Naive thymus-derived CD4-positive, alpha-beta T cell (primary cell): ENCODE results near the gene SUV39H1. TPM values are rescaled to one million over a fixed set of nuclear protein-coding genes. Genes with fewer than 3 reads are reported as not detected.

Experiments used
- ATAC-seq: fragments of 150-1000 bp; cut with Tn5 transposase; 2 replicates; pipeline ENCODE4 v1.10.0; 2021; ENCODE audit warnings: mild to moderate bottlenecking, moderate library complexity
- CTCF ChIA-PET: fragments of 350-600 bp; sonication (Branson Sonifier 250); formaldehyde crosslinking; loops from one replicate; lab custom pipeline; 2021; ENCODE audit warnings: antibody characterized with exemption; lab: Charles Lee
- POLR2A ChIA-PET: fragments of 350-600 bp; sonication (Branson Sonifier 250); formaldehyde crosslinking; loops from one replicate; lab custom pipeline; 2021; ENCODE audit warnings: antibody characterized with exemption, inconsistent platforms; lab: Charles Lee
- DNase-seq, 9 donors: peaks; one replicate each; pipeline versions ENCODE4 v3.0.0 to v3.0.0-alpha.2; 2020 to 2022; ENCODE audit warnings: mixed read lengths in 1 of 9
- H3K27ac ChIP-seq: one replicate; pipeline ENCODE4 v1.7.0; 2013; ENCODE audit warnings: mild to moderate bottlenecking, low read depth, low read length, moderate library complexity
- H3K27me3 ChIP-seq, 2 donors: one replicate each; pipeline ENCODE4 v1.7.0; 2013; ENCODE audit warnings: low read length in 2 of 2, mild to moderate bottlenecking in 2 of 2, moderate library complexity in 2 of 2; ENCODE audit not compliant: control insufficient read depth in 2 of 2, insufficient read depth in 2 of 2
- H3K36me3 ChIP-seq, 3 experiments: 1 replicate in 2 of 3; 2 replicates in 1 of 3; pipeline ENCODE4 v1.7.0; 2013; ENCODE audit warnings: low read length in 3 of 3, mild to moderate bottlenecking in 3 of 3, moderate library complexity in 1 of 3; ENCODE audit not compliant: insufficient read depth in 3 of 3, control insufficient read depth in 2 of 3
- H3K4me1 ChIP-seq, 2 donors: one replicate each; pipeline ENCODE4 v1.7.0; 2013; ENCODE audit warnings: low read length in 2 of 2, mild to moderate bottlenecking in 2 of 2, moderate library complexity in 1 of 2; ENCODE audit not compliant: control insufficient read depth in 2 of 2, insufficient read depth in 2 of 2
- H3K4me3 ChIP-seq: 2 replicates; pipeline ENCODE4 v1.7.0; 2013; ENCODE audit warnings: mild to moderate bottlenecking, low read length
- H3K9me3 ChIP-seq, 3 experiments: 1 replicate in 2 of 3; 2 replicates in 1 of 3; pipeline ENCODE4 v1.7.0; 2013; ENCODE audit warnings: low read length in 3 of 3; ENCODE audit not compliant: control insufficient read depth in 2 of 3
- H3K27ac Mint-ChIP-seq, 9 donors: one replicate each; pipeline ENCODE4 v1.8.0; 2020 to 2022; ENCODE audit warnings: mixed read lengths in 9 of 9, mild to moderate bottlenecking in 8 of 9, moderate library complexity in 5 of 9, inconsistent platforms in 2 of 9
- H3K27me3 Mint-ChIP-seq, 5 donors: one replicate each; pipeline ENCODE4 v1.8.0; 2021 to 2022; ENCODE audit warnings: mixed read lengths in 5 of 5, mild to moderate bottlenecking in 1 of 5
- H3K36me3 Mint-ChIP-seq, 5 donors: one replicate each; pipeline ENCODE4 v1.8.0; 2020 to 2022; ENCODE audit warnings: mixed read lengths in 5 of 5, mild to moderate bottlenecking in 3 of 5, inconsistent platforms in 1 of 5
- H3K4me1 Mint-ChIP-seq, 7 donors: one replicate each; pipeline ENCODE4 v1.8.0; 2020 to 2022; ENCODE audit warnings: mixed read lengths in 7 of 7, mild to moderate bottlenecking in 3 of 7, inconsistent platforms in 1 of 7
- H3K4me3 Mint-ChIP-seq, 10 donors: one replicate each; pipeline ENCODE4 v1.8.0; 2020 to 2022; ENCODE audit warnings: mild to moderate bottlenecking in 10 of 10, mixed read lengths in 10 of 10, moderate library complexity in 6 of 10, inconsistent platforms in 2 of 10
- H3K9me3 Mint-ChIP-seq, 11 donors: one replicate each; pipeline ENCODE4 v1.8.0; 2020 to 2022; ENCODE audit warnings: mixed read lengths in 11 of 11, mild to moderate bottlenecking in 4 of 11, inconsistent platforms in 1 of 11, moderate library complexity in 1 of 11
- intact Hi-C, 2 donors: fragments of 100-400 bp; cut with micrococcal nuclease; formaldehyde crosslinking; loops; one replicate each; pipeline ENCODE4 v1.15.1; 2023
- polyA plus RNA-seq, 2 donors: library from polyadenylated mRNA; unstranded; fragments of 300-500 nt; fragmentation: Illumina TruSeq; gene quantifications; one replicate each; pipeline ENCODE4 v1.2.3, GENCODE V29; 2021
- total RNA-seq, 6 experiments: library from RNA in 5 of 6; stranded (reverse) in 5 of 6; gene quantifications; 1 replicate in 5 of 6; 2 replicates in 1 of 6; pipeline ENCODE4 v1.2.3 and lab custom pipeline; 2021 to 2026

Gene SUV39H1
- total and polyA plus RNA-seq, 7 experiments from 2014 or later, result 4.6 to 23.3 (median 8.6) TPM

DNA sequence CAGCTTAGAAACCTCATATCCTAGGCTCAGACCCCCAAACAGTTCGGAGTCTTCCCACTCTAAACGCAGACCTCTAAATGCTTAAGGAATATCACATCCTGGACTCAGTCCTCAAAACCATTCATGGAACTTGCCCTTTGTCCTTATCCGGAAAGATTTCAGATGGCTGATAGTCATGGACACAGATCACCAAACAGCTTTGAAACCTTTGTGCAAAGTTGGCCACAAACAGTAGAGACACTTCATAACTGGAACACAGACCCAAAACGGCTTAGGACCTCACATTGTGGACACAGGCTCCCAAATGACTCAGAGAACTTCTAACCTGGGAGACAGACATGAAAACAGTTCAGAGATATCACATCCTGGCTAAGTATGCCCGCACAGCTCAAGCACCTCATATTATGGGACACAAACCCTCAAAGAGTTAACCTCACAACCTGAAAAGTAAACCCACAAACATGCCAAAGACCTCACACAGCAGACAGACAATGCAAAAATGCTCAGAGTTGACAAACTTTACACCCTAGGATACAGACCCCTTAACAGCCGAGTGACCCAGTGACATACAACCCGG, 15.5 kb downstream of the SUV39H1 start:
- peaks cover 49 to 59% of the 10 kb centered on the region in 2 donors for H3K4me1 ChIP-seq
- POLR2A ChIA-PET, result interaction anchor here (0.6 to 2.6 kb wide), 5 partner anchors 15 to 1061 kb away, joined by 3 to 13 read pairs (median 5); partner anchors contain the start of genes HDAC6 and SUV39H1
- Mint-ChIP-seq H3K36me3 (peaks cover 0 to 55% (median 0%) of the 10 kb centered on the region in 5 donors), H3K4me1 (peaks cover 56 to 69% (median 66%) of the 10 kb centered on the region in 7 donors), H3K4me3 (peak overlapping the region in 9 of 10 donors; percentile 2 to 96 (median 73)), H3K27me3 (peaks cover 0 to 2% (median 0%) of the 10 kb centered on the region in 5 donors), H3K27ac (peak overlapping the region; percentile 47 to 97 (median 90)), H3K9me3 (peaks cover 0 to 6% (median 0%) of the 10 kb centered on the region in 11 donors)
- peak overlapping the region; percentile 68 for H3K27ac ChIP-seq
- ATAC-seq (no peak), DNase-seq (no peak)
- CTCF ChIA-PET, result no interaction called here
- H3K4me3 ChIP-seq, result no peak overlapping the region
- peaks cover 0 to 9% (median 0%) of the 10 kb centered on the region in 3 experiments for H3K36me3 ChIP-seq
- H3K9me3 ChIP-seq, result no peaks in the 10 kb centered on the region
- H3K27me3 ChIP-seq, result no peaks in the 10 kb centered on the region
- intact Hi-C loops, result loop anchor here in 1 of 2 donors (5.0 kb wide), 1 partner anchor 200 kb away; the partner anchor contains the start of gene SLC35A2

DNA sequence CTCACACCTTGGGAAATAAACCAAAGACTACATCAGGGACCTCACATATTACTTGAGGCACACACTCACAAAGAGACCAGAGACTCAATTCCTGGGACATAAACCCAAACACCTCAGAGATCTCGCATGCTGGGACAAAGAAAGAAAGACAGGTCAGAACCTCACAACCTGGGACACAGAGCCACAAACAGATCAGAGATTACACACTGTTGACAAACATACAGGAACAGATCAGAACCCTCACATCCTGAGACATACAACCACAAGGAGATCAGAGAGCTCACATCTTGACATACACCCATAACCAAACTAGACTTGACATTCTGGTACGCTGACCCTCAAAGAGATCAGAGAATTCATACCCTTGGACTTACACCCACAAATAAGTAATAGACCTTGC, 17.3 kb downstream of the SUV39H1 start:
- peaks cover 0 to 60% (median 0%) of the 10 kb centered on the region in 5 donors for H3K36me3 Mint-ChIP-seq
- H3K4me1 Mint-ChIP-seq, result peaks cover 62 to 80% (median 77%) of the 10 kb centered on the region in 7 donors
- H3K4me3 Mint-ChIP-seq, result peak overlapping the region; percentile 2 to 96 (median 76)
- H3K36me3 ChIP-seq, result no peaks in the 10 kb centered on the region
- ATAC-seq (peak; percentile 50), DNase-seq (peak in 2 of 9 donors; percentile 27 to 39)
- H3K4me1 ChIP-seq, result peaks cover 57 to 59% of the 10 kb centered on the region in 2 donors
- peaks cover 0 to 2% (median 0%) of the 10 kb centered on the region in 5 donors for H3K27me3 Mint-ChIP-seq
- POLR2A ChIA-PET, result interaction anchor here (0.6 to 3.0 kb wide), 9 partner anchors 14 to 1420 kb away, joined by 3 to 30 read pairs (median 4); partner anchors contain the start of genes HDAC6, SUV39H1 and WAS
- CTCF ChIA-PET, result interaction anchor here (0.9 kb wide), 1 partner anchor 23 kb away, joined by 3 read pairs; no protein-coding TSS in a partner anchor
- peak overlapping the region; percentile 85 to 97 (median 92) for H3K27ac Mint-ChIP-seq
- H3K4me3 ChIP-seq, result peak overlapping the region; percentile 22
- peaks cover 0 to 11% (median 0%) of the 10 kb centered on the region in 11 donors for H3K9me3 Mint-ChIP-seq
- H3K27me3 ChIP-seq, result no peaks in the 10 kb centered on the region
- intact Hi-C loops, result loop anchor here (1.0 to 5.0 kb wide), 6 partner anchors 18 to 223 kb away; partner anchors contain the start of genes SUV39H1 (in 2 of the 2) and SLC35A2 (in 1 of the 2)
- peak overlapping the region; percentile 68 for H3K27ac ChIP-seq
- no peaks in the 10 kb centered on the region for H3K9me3 ChIP-seq

DNA sequence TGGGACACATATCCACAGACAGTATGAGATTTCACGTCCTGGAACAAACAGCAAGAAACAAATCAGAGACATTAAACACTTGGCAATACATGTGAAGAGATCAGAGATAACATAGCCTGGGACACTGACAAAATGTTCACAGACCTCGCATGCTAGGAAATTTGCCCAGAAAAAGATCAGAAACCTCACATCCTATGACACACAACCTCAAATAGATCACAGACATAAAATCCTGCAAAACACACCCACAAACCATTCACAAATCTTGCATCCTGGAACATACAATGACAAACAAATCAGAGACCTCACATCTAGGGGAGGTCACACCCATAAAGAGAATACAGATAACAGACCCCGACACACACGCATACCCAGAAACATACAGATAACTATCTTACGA, 18.0 kb downstream of the SUV39H1 start:
- intact Hi-C loops, result loop anchor here (1.0 to 5.0 kb wide), 3 partner anchors 18 to 223 kb away; partner anchors contain the start of genes SLC35A2 (in 1 of the 2) and SUV39H1 (in 1 of the 2)
- DNase-seq (peak in 6 of 9 donors; percentile 43 to 79 (median 64)), ATAC-seq (peak; percentile 35)
- peaks cover 0 to 11% (median 0%) of the 10 kb centered on the region in 11 donors for H3K9me3 Mint-ChIP-seq
- CTCF ChIA-PET, result no interaction called here
- Histone ChIP-seq H3K27me3 (no peaks in the 10 kb centered on the region), H3K36me3 (no peaks in the 10 kb centered on the region), H3K27ac (peak overlapping the region; percentile 68), H3K4me3 (peak overlapping the region; percentile 22), H3K9me3 (no peaks in the 10 kb centered on the region), H3K4me1 (peaks cover 59 to 64% of the 10 kb centered on the region in 2 donors)
- peaks cover 65 to 84% (median 82%) of the 10 kb centered on the region in 7 donors for H3K4me1 Mint-ChIP-seq
- POLR2A ChIA-PET, result interaction anchor here (0.6 to 3.7 kb wide), 6 partner anchors 14 to 87 kb away, joined by 3 to 30 read pairs (median 17); partner anchors contain the start of genes HDAC6, SUV39H1 and WAS
- H3K4me3 Mint-ChIP-seq, result peak overlapping the region in 9 of 10 donors; percentile 14 to 96 (median 76)
- H3K27me3 Mint-ChIP-seq, result peaks cover 0 to 2% (median 0%) of the 10 kb centered on the region in 5 donors
- H3K27ac Mint-ChIP-seq, result peak overlapping the region; percentile 6 to 97 (median 90)
- H3K36me3 Mint-ChIP-seq, result peaks cover 0 to 63% (median 0%) of the 10 kb centered on the region in 5 donors

DNA sequence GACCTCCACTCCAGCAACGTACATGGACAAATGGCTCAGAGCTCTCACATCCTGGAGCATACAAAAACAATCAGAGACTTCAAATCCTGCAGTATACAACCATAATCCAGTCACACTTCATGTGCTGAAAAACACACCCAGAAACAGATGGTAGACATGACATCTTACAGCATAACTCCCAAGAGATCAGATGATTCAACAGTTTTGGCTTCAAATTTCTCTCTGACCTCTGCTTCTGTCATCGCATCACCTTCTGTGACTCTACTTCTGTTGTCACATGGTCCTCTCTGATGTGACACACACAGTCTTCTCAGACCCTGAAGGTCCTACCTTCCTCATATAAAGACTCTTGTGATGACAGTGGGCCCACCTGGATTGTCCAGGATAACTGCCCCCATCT, 18.5 kb downstream of the SUV39H1 start:
- POLR2A ChIA-PET, result interaction anchor here (0.6 to 3.7 kb wide), 6 partner anchors 11 to 87 kb away, joined by 3 to 26 read pairs (median 8); partner anchors contain the start of genes HDAC6, SUV39H1 and WAS
- H3K27me3 Mint-ChIP-seq, result peaks cover 0 to 2% (median 0%) of the 10 kb centered on the region in 5 donors
- no peaks in the 10 kb centered on the region for H3K36me3 ChIP-seq
- H3K9me3 Mint-ChIP-seq, result peaks cover 0 to 11% (median 0%) of the 10 kb centered on the region in 11 donors
- DNase-seq, result no peak
- CTCF ChIA-PET, result no interaction called here
- no peaks in the 10 kb centered on the region for H3K27me3 ChIP-seq
- H3K4me1 Mint-ChIP-seq, result peaks cover 65 to 84% (median 82%) of the 10 kb centered on the region in 7 donors
- H3K4me3 Mint-ChIP-seq, result peak overlapping the region in 8 of 10 donors; percentile 14 to 96 (median 76)
- H3K9me3 ChIP-seq, result no peaks in the 10 kb centered on the region
- intact Hi-C loops, result no loop called here
- H3K4me3 ChIP-seq, result no peak overlapping the region
- peaks cover 63 to 69% of the 10 kb centered on the region in 2 donors for H3K4me1 ChIP-seq
- peaks cover 0 to 62% (median 0%) of the 10 kb centered on the region in 5 donors for H3K36me3 Mint-ChIP-seq
- H3K27ac ChIP-seq, result peak overlapping the region; percentile 49
- no peak for ATAC-seq
- peak overlapping the region; percentile 6 to 97 (median 90) for H3K27ac Mint-ChIP-seq

DNA sequence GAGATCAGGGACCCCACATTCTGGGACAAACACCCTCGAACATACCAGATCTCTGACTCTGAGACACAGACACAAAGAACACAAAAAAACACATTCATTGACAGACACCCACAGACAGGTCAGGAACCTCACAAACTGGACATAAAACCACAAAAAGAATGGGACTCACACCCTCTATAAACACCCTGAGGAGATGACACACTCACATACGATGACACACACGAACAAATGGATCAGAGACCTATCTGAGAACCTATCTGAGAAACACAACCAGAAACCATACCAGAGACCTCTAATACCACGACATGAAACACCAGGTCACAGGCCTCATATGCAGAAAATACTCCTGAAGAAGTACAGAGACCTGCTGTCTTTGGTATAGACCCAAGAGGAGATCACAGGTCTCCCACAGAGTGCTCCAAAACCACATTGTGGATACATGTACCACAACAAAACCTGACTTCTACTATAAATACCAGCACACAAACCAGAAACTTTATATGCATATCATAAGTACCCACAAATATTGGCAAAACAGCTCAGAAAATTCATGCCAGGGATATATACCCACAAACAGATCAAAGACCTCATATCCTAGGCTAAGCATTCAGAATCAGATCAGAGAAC, 19.5 kb downstream of the SUV39H1 start:
- Mint-ChIP-seq H3K4me1 (peaks cover 60 to 77% (median 74%) of the 10 kb centered on the region in 7 donors), H3K9me3 (peaks cover 0 to 11% (median 0%) of the 10 kb centered on the region in 11 donors), H3K27me3 (peaks cover 0 to 2% (median 0%) of the 10 kb centered on the region in 5 donors), H3K36me3 (peaks cover 0 to 53% (median 0%) of the 10 kb centered on the region in 5 donors), H3K4me3 (peak overlapping the region; percentile 6 to 80 (median 58)), H3K27ac (peak overlapping the region; percentile 6 to 97 (median 90))
- peaks cover 64 to 68% of the 10 kb centered on the region in 2 donors for H3K4me1 ChIP-seq
- no peaks in the 10 kb centered on the region for H3K36me3 ChIP-seq
- DNase-seq (peak in 2 of 9 donors; percentile 26 to 28), ATAC-seq (no peak)
- H3K27ac ChIP-seq, result peak overlapping the region; percentile 18
- POLR2A ChIA-PET, result interaction anchor here (0.7 to 3.7 kb wide), 4 partner anchors 11 to 32 kb away, joined by 3 to 26 read pairs (median 8); partner anchors contain the start of gene WAS
- no peak overlapping the region for H3K4me3 ChIP-seq
- intact Hi-C loops, result no loop called here
- H3K9me3 ChIP-seq, result no peaks in the 10 kb centered on the region
- no peaks in the 10 kb centered on the region for H3K27me3 ChIP-seq
- CTCF ChIA-PET, result no interaction called here

DNA sequence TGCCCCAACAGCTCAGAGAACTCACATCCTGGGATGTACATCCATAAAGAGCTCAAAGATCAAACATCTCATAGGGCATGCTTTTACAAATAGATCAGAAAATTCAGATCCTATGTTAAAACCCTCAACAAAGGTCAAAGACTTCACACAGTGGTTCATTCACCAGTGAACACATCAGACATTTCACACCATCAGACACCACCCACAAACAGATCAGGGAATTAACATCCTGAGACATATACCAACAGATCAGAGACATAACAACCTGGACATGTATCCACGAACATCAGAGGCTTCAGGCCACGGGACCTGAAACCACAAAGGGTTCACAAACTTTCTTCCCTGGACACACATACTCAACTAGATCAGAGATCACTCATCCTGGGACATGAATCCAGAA, 23.4 kb downstream of the SUV39H1 start:
- intact Hi-C loops, result no loop called here
- DNase-seq (no peak), ATAC-seq (peak; percentile 40)
- peaks cover 32 to 43% of the 10 kb centered on the region in 2 donors for H3K4me1 ChIP-seq
- Mint-ChIP-seq H3K4me3 (no peak overlapping the region), H3K27me3 (no peaks in the 10 kb centered on the region), H3K27ac (no peak overlapping the region), H3K4me1 (peaks cover 24 to 42% (median 40%) of the 10 kb centered on the region in 7 donors), H3K9me3 (peaks cover 0 to 11% (median 0%) of the 10 kb centered on the region in 11 donors), H3K36me3 (peaks cover 0 to 33% (median 0%) of the 10 kb centered on the region in 5 donors)
- peak overlapping the region; percentile 13 for H3K4me3 ChIP-seq
- POLR2A ChIA-PET, result interaction anchor here (1.3 to 1.6 kb wide), 2 partner anchors 15 to 17 kb away, joined by 3 to 7 read pairs; no protein-coding TSS in a partner anchor
- H3K27ac ChIP-seq, result no peak overlapping the region
- no peaks in the 10 kb centered on the region for H3K36me3 ChIP-seq
- H3K27me3 ChIP-seq, result no peaks in the 10 kb centered on the region
- no peaks in the 10 kb centered on the region for H3K9me3 ChIP-seq
- CTCF ChIA-PET, result no interaction called here
